Left forelimb (tissue), 1 donor: ENCODE measurements around the gene PDSS2.
"Not testable (repeated sequence)": the region's sequence is repeated elsewhere in the genome, so short reads cannot be mapped to it uniquely, and the experiment has no call there.

Experiments used
- DNase-seq: peaks from one replicate; pipeline ENCODE4 v3.0.0-alpha.2; 2018; ENCODE audit warnings: low spot score

The PDSS2 gene

GRCh38 chr6:107216197-107216933 is 243.0 kb downstream of the PDSS2 start:
- DNase-seq: no peak

DNA sequence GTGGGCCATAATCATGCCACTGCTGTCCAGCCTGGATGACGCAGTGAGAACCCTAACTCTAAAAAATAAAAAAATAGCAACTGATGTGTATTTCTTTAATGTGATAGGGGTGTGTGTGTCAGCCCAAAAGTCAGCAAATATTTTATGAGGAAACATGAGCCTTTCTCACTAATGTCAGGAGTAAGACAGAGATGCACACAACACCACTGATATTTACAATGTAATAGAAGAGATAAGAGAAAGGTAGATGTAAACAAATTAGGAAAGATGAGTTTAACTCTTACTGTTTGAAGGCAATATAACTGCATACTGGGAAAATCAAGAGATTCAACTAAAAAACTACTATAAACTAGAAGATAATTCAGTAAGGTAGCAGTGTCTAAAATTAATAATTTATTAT is 244.0 kb downstream of the PDSS2 start:
- no peak for DNase-seq

DNA sequence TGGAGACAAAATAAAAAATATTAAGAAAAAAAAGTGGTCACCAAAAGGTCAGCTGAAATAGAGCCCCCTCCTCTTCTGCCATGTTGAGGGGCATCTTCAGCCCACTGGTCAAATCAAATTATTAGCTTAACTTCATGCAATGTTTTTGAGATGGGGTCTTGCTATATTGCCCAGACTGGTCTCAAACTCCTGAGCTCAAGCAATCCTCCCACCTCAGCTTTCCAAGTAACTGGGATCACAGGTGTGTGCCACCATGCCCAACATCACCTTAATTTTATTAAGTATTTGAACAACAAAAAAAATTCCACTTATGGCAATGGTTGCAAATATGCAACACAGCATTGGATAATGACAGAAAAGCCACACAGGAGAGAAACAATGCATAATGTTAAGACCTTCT is 244.7 kb downstream of the PDSS2 start:
- no peak for DNase-seq

DNA sequence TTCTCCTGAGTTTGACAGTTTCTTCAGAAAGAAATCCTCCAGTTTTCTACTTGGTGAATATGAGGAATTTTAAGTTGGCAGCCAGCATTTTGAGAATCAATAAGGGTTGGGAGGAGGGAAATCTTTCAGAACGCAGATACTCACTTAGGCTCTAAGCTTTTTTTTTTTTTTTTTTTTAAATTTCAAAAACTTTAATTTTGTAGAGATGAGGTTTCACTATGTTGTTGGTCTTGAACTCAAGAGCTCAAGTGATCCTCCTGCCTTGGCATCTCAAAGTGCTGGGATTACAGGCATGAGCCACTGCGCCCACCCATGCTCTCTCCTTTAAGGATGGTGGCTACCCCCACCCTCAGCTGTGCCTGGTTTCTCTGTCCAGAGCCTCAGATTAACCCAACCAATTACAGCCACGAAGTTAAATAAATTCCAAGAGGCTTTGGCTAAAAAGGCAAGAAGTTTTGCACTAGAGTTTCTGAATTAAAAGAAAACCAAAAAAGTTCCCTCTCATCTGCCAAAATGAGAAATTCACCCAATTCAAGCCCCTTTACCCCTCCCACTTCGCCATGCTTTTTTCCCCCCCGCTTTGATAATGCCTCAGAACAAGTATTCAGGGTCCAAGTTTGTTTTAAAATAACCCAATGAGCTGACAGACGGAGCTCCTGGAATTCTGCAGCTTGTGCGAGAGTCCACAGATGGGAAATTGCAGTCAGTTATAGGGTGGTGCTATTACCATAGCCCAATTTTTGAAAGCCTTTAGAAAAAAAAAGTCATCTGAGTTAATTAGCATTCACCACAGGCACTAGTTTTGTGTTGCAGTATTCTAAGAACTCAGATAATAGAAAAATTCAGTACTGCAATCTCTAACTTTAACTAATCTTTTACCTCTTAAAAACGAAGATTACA is 249.7 kb downstream of the PDSS2 start:
- DNase-seq: no peak

DNA sequence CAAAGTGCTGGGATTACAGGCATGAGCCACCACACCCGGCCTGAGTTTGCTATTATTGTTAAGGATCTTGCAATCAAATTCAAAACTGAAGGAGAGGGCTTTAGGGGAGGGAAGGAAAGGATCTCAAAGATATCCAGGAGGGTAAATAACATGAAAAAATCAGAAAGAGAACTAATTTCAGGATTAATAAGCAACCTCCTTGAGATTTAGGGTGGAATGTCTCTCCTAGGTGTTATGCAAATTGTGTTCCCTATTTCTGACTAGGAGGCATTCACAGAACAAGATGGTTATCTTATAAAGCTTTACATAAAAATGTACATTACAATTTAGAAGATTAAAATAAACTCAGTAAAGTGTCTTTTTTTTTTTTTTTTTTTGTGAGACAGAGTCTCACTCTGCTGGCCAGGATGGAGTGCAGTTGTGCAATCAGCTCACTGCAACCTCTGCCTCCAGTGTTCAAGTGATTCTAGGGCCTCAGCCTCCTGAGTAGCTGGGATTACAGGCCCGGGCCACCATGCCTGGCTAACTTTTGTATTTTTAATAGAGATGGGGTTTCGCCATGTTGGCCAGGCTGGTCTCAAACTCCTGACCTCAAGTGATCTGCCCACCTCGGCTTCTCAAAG is 252.0 kb downstream of the PDSS2 start:
- no peak for DNase-seq

DNA sequence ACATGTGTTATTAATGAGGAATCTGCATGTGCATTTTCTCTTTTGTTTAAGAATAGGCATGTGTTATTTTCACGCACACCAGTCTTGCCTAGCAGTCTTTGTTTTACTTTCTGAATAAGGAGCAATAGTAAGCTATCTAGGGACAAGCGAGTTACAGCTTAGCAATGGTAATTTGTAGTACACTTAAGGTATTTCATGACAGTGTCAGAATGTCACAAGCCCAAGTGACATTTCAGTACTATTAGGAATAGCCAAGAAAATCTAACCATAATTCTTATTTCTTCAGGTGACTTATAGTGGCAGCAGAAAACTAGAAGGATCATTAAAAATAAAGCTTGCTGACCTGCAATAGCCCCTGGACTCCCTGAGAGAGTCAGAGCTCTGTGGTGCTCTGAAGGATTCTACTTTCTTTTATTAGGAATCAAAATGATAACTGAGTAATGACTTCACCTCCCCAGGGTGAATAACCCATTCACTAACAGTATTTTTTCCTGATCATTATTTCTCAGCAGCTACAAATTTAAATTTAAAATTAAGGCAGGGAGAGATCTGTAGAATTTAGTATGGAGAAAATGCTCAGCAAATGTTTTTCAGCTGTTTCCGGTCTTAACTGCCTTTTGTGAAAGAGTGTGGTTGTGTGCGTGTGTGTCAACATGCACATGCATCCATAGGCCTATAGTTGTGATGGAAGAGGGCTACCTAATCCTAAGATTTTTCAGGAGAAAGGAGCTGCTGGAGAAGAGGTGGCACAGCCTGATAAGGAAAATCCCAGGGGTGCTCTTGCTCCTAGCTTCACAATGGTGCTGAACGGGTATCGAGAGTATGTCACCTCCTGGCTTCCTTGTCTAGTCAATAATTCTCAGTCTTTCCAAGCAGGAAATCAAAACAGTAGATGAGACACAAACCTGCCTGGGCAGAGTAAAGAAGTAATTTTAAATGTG is 254.0 kb downstream of the PDSS2 start:
- DNase-seq: no peak

DNA sequence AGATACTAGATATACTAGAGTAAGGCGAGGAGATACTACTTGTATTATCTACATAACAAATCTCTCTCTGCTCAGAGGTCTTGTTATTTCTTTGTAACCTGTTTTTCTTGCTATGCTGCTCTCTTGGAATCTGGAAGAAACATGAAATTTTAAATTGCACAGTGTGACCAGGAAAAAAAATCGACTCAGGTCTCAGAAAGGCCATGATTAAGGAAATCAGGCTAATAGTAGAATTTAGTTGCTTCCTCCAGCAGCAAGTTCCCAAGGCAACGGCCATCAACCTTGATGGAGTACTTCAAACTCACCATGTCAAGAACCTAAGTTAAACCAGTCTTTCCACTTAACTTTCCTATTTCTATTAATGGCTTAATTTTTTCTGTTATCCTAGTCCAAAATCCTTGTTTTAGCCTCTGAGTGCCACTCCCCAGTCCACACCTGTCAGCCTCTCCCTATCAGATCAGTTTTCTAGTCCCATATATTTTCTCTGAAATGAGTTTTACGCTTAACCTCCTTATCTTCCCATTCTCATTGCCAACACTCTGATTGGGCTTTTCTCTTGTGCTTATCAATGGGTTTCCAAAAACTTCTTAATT is 256.4 kb downstream of the PDSS2 start:
- DNase-seq: no peak

GRCh38 chr6:107198631-107199416 is 260.5 kb downstream of the PDSS2 start:
- DNase-seq: no peak

DNA sequence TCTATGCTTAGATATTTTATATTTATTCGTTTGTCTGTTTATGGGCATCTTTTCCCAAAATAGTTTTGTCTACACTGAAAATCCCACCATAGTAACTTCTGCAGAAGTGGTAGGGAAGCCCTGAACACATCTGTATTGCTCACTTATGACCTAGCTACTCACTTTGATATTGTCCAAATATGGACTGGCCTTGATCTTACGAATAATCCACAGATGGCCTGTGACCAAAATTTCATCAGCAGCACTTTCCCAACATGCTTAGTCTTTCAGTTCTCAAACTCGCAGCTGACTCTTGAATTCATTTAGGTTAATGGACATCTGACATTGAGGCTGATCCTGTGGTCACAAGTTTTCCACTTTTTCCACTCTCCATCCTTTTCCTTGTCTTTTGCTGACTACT is 263.2 kb downstream of the PDSS2 start:
- DNase-seq: no peak

- not testable (repeated sequence) for DNase-seq
Measured at GRCh38 chr6:107194723-107195122, 264.6 kb downstream of the PDSS2 start.

- DNase-seq: no peak
Measured at GRCh38 chr6:107192830-107193229, 266.5 kb downstream of the PDSS2 start.

DNA sequence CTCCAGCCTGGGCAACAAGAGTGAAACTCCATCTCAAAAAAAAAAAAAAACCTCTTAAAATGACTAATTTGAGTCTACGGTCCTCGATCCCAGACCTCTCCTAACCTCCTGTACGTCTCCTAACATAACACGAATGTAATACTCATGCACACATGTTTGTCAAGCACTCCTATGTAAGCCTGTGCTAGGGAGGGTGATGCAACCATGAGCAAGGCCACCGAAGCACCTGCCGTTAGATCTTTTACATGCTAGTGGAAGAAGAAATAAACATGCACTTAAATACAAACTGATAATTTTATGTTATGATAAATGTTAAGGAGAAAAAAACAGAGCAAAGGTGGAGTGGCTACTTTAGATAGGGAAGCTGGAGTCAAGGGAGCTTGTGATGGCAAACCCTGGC is 271.7 kb downstream of the PDSS2 start:
- no peak for DNase-seq

GRCh38 chr6:107186047-107186446 is 273.3 kb downstream of the PDSS2 start:
- no peak for DNase-seq

- no peak for DNase-seq
Measured at GRCh38 chr6:107185391-107185970, 273.9 kb downstream of the PDSS2 start.

GRCh38 chr6:107184435-107184834 is 274.9 kb downstream of the PDSS2 start:
- DNase-seq: no peak

GRCh38 chr6:107180099-107180498 is 279.3 kb downstream of the PDSS2 start:
- DNase-seq: no peak

GRCh38 chr6:107179004-107179403 is 280.4 kb downstream of the PDSS2 start:
- no peak for DNase-seq

DNA sequence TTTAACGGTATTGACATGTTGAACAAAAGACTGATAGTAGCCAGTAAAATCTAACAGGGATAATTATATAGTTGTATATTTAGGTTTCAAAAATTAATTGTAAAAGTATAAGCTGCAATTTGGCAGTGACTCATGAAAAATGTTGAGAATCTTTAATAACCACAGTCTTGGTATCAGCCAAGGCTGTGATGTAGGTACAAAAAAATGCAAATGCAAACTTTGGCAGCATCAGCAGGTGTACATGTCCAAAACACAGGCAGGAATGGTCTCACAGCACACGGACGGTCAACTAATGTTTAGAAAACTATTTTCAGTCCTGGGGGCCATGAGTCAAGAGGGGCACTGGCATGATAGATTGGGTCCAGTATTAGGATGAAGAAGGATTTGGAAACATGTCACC is 285.6 kb downstream of the PDSS2 start:
- DNase-seq: no peak

GRCh38 chr6:107171513-107171912 is 287.9 kb downstream of the PDSS2 start:
- no peak for DNase-seq

DNA sequence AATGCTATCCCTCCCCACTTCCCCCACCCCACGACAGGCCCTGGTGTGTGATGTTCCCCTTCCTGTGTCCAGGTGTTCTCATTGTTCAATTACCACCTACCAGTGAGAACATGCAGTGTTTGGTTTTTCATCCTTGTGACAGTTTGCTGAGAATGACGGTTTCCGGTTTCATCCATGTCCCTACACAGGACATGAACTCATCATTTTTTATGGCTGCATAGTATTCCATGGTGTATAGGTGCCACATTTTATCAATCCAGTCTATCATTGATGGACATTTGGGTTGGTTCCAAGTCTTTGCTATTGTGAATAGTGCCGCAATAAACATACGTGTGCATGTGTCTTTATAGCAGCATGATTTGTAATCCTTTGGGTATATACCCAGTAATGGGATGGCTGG is 295.1 kb downstream of the PDSS2 start:
- not testable (repeated sequence) for DNase-seq
